ENCODE results near the gene CADM4. TPM values are rescaled to one million over a fixed set of nuclear protein-coding genes. Genes with fewer than 3 reads are reported as not detected.

CADM4 gene
- total RNA-seq, 1 donor from 2014 or later, result 52.4 TPM

DNA sequence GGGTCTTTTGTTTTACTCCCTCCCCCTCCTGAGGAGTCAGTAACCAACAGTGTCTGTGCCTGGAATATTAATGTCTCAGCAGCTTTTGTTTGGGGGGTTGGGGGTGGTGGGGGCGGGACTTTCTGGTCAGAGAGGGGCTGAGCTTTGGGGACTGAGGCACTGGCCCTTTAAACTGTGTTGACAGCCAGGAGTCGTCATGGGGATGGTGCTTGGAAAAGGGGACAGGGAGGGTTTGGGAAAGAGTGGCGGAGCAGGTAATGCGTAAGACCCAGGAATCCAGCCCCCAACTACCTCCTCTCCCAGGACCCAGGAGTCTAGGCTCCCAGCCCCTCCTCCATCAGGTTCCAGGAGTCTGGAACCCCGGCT, 5.2 kb downstream of the CADM4 start:
- TF ChIP-seq, protein P1, sequence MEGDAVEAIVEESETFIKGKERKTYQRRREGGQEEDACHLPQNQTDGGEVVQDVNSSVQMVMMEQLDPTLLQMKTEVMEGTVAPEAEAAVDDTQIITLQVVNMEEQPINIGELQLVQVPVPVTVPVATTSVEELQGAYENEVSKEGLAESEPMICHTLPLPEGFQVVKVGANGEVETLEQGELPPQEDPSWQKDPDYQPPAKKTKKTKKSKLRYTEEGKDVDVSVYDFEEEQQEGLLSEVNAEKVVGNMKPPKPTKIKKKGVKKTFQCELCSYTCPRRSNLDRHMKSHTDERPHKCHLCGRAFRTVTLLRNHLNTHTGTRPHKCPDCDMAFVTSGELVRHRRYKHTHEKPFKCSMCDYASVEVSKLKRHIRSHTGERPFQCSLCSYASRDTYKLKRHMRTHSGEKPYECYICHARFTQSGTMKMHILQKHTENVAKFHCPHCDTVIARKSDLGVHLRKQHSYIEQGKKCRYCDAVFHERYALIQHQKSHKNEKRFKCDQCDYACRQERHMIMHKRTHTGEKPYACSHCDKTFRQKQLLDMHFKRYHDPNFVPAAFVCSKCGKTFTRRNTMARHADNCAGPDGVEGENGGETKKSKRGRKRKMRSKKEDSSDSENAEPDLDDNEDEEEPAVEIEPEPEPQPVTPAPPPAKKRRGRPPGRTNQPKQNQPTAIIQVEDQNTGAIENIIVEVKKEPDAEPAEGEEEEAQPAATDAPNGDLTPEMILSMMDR (IDR thresholded peaks at IDR 0.05; ENCODE audit: partially characterized antibody, unreplicated experiment), result no peak
- Mint-ChIP-seq H3K27ac (ENCODE audit: unreplicated experiment) (no peak overlapping the region), H3K4me3 (ENCODE audit: unreplicated experiment) (no peak overlapping the region), H3K27me3 (ENCODE audit: unreplicated experiment) (peaks cover 10% of the 10 kb centered on the region), H3K9me3 (ENCODE audit: unreplicated experiment) (peaks cover 10% of the 10 kb centered on the region), H3K36me3 (ENCODE audit: unreplicated experiment) (peaks cover 3% of the 10 kb centered on the region), H3K4me1 (ENCODE audit: low read depth, unreplicated experiment) (peaks cover 6% of the 10 kb centered on the region)
- no peak for DNase-seq

DNA sequence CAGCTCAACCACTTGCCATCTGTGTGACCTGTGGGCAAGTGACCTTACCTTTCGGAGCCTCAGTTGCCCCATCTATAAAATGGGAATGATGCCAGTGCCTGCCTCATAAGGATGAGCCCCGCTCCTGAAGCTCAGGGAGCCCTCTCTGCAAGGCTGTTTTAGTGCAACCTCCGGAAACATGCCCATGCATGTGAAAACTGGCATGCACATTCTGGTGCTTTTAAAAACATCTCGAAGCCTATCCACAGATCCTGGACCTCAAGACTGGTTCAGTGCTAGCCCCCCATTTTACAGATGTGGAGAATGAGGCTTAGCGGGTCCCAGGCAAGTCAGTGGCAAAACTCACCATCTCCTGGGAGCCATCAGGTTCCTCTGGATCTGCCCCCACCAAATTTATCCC, 5.6 kb downstream of the CADM4 start:
- no peak for DNase-seq
- Mint-ChIP-seq H3K9me3 (ENCODE audit: unreplicated experiment) (peaks cover 9% of the 10 kb centered on the region), H3K27me3 (ENCODE audit: unreplicated experiment) (peaks cover 9% of the 10 kb centered on the region), H3K4me3 (ENCODE audit: unreplicated experiment) (no peak overlapping the region), H3K4me1 (ENCODE audit: low read depth, unreplicated experiment) (peaks cover 6% of the 10 kb centered on the region), H3K36me3 (ENCODE audit: unreplicated experiment) (peaks cover 3% of the 10 kb centered on the region), H3K27ac (ENCODE audit: unreplicated experiment) (no peak overlapping the region)
- TF ChIP-seq, protein P1 (IDR thresholded peaks at IDR 0.05; ENCODE audit: partially characterized antibody, unreplicated experiment), result no peak

DNA sequence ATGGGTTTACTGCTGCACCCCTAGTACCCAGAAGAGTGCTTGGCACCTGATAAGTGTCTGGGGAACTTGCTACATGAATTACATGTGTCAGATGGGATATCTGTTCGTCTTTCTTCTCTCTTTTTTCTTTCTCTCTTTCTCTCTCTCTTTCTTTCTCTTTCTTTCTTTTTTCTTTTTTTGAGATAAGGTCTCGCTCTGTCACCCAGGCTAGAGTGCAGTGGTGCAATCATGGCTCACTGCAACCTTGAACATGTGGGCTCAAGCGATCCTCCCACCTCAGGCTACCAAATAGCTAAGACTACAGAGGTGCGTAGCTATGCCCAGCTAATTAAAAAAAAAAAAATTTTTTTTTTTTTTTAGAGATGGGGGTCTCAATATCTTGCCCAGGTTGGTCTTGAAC, 6.1 kb downstream of the CADM4 start:
- H3K27ac Mint-ChIP-seq (ENCODE audit: unreplicated experiment), result no peak overlapping the region
- H3K36me3 Mint-ChIP-seq (ENCODE audit: unreplicated experiment), result peaks cover 3% of the 10 kb centered on the region
- TF ChIP-seq, protein P1 (IDR thresholded peaks at IDR 0.05; ENCODE audit: partially characterized antibody, unreplicated experiment), result no peak
- DNase-seq, result no peak
- H3K4me1 Mint-ChIP-seq (ENCODE audit: low read depth, unreplicated experiment), result peaks cover 6% of the 10 kb centered on the region
- no peak overlapping the region for H3K4me3 Mint-ChIP-seq (ENCODE audit: unreplicated experiment)
- peaks cover 3% of the 10 kb centered on the region for H3K27me3 Mint-ChIP-seq (ENCODE audit: unreplicated experiment)
- peaks cover 4% of the 10 kb centered on the region for H3K9me3 Mint-ChIP-seq (ENCODE audit: unreplicated experiment)

DNA sequence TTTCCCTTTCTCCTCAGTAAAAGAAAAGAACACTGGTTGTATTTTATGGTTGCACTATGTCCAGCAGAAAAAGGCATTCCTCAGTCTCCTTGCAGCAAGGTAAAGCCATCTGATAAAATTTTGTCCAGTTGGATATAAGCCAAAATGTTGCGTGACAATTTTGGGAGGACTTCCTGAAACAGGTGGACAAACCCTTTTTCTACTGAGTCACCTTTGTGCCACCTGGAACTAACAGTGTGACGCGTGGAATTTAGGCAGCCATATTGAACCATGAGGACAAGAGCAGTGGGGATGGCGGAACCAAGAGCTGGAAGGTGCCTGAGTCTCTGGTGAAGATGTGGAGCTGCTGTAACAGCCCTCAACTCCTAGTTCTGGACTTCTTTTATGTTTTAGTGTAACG, 8.2 kb downstream of the CADM4 start:
- H3K27ac Mint-ChIP-seq (ENCODE audit: unreplicated experiment), result no peak overlapping the region
- H3K4me1 Mint-ChIP-seq (ENCODE audit: low read depth, unreplicated experiment), result peaks cover 16% of the 10 kb centered on the region

GRCh38 chr19:43628646-43629326, 10.9 kb downstream of the CADM4 start:
- DNase-seq, result no peak
- Mint-ChIP-seq H3K4me1 (ENCODE audit: low read depth, unreplicated experiment) (peaks cover 16% of the 10 kb centered on the region), H3K9me3 (ENCODE audit: unreplicated experiment) (peaks cover 2% of the 10 kb centered on the region), H3K36me3 (ENCODE audit: unreplicated experiment) (peaks cover 5% of the 10 kb centered on the region), H3K4me3 (ENCODE audit: unreplicated experiment) (no peak overlapping the region), H3K27ac (ENCODE audit: unreplicated experiment) (no peak overlapping the region), H3K27me3 (ENCODE audit: unreplicated experiment) (peaks cover 4% of the 10 kb centered on the region)
- TF ChIP-seq, protein P1 (IDR thresholded peaks at IDR 0.05; ENCODE audit: partially characterized antibody, unreplicated experiment), result no peak

More for the DNA sequence above, 8.2 kb downstream of the CADM4 start:
- no peak for DNase-seq
- TF ChIP-seq, protein P1 (IDR thresholded peaks at IDR 0.05; ENCODE audit: partially characterized antibody, unreplicated experiment), result no peak
- Mint-ChIP-seq H3K27me3 (ENCODE audit: unreplicated experiment) (peaks cover 4% of the 10 kb centered on the region), H3K4me3 (ENCODE audit: unreplicated experiment) (no peak overlapping the region), H3K9me3 (ENCODE audit: unreplicated experiment) (no peaks in the 10 kb centered on the region), H3K36me3 (ENCODE audit: unreplicated experiment) (no peaks in the 10 kb centered on the region)
